ENCODE results near the gene C19orf25.
"Not testable (repeated sequence)": the region's sequence is repeated elsewhere in the genome, so short reads cannot be mapped to it uniquely, and the experiment has no call there.

C19orf25 gene

DNA sequence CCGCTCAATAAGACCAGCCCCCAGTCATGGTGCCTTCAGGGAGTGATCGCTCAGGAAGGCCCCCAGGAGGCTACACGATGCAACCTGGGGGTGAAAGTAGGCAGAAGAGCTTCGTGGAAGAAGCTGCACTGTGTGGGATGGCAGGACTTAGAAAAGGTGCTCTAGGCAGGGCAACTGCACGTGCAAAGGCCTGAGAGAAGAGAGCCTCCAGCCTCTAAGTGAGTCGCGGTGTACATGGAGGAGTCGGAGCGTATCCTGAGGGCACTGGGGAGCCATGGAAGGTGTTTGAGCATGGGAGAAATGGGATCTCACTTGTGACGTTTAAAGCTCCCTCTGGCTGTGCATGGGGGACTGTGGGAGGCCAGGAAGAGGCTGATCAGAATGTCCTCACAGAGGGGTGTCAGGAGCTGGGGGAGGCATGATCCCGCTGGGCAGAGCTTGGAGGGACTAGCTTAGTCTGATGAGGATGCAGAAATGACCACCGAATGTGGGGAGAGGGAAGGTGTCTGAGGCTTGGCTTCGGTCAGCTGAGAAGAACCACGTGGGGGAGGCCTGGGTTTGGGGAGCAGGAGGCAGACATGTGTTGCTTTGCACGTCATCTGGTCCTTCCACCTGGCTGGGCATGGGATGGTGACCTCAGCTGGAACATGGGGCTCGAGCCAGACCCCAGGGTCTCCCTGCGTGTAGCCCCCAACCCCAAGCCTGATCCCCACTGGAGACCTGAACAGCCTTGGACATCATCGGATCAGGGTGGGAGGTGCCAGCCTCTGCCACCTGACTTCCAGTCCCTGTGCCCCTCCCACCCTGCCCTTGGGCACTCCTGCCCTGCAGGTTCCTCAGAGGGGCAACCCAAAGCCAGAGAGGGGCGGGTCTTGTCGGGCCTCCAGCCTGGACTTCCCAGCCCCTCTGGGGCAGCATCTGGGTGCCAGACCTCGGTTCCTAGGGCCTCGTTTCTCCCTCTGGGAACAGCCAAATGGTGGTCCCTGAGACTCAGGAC lies 28.0 kb downstream of the C19orf25 start:
- no peak for DNase-seq (ENCODE audit: low spot score)
- Mint-ChIP-seq H3K27ac (no peak overlapping the region), H3K4me3 (no peak overlapping the region), H3K9me3 (no peaks in the 10 kb centered on the region), H3K4me1 (ENCODE audit: low read depth) (peaks cover 10% of the 10 kb centered on the region), H3K27me3 (ENCODE audit: low read depth) (peaks cover 64% of the 10 kb centered on the region), H3K36me3 (ENCODE audit: low read depth) (no peaks in the 10 kb centered on the region)

- DNase-seq (ENCODE audit: low spot score): no peak
- peak within 1 kb of the TSS; percentile 29 for H3K4me3 Mint-ChIP-seq
- no peaks in the 10 kb centered on the region for H3K36me3 Mint-ChIP-seq (ENCODE audit: low read depth)
- H3K9me3 Mint-ChIP-seq: no peaks in the 10 kb centered on the region
- peaks cover 4% of the 10 kb centered on the region for H3K4me1 Mint-ChIP-seq (ENCODE audit: low read depth)
- H3K27ac Mint-ChIP-seq: no peak within 1 kb of the TSS
- peaks cover 53% of the 10 kb centered on the region for H3K27me3 Mint-ChIP-seq (ENCODE audit: low read depth)
Measured at GRCh38 chr19:1449467-1450442, 29.3 kb downstream of the C19orf25 start, which contains the start of gene APC2. TSS of gene APC2 (plus strand) at chr19:1450121. CDS start at chr19:1453002, 2,881 bp downstream.

DNA sequence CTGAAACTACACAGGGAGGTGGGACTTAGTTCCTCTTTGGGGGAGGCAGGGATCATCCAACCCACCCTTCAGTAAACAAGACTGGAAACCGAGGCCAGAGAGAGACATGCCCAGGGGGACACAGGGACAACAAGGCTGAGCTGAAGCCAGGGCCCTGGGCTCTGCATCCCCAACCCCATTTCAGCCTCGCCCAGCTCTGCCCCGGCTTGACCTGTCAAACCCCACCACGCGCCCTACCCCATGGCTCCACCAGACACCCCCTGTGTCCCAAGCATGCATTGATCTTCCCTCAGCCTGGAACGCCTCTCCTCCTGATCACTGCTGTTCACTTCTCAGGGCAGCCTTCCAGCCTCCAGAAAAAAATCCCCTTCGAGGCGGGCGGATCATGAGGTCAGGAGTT lies 31.1 kb downstream of the C19orf25 start:
- H3K4me1 Mint-ChIP-seq (ENCODE audit: low read depth): peaks cover 4% of the 10 kb centered on the region
- no peak overlapping the region for H3K4me3 Mint-ChIP-seq
- DNase-seq (ENCODE audit: low spot score): no peak
- peaks cover 46% of the 10 kb centered on the region for H3K27me3 Mint-ChIP-seq (ENCODE audit: low read depth)
- no peaks in the 10 kb centered on the region for H3K36me3 Mint-ChIP-seq (ENCODE audit: low read depth)
- H3K9me3 Mint-ChIP-seq: no peaks in the 10 kb centered on the region
- H3K27ac Mint-ChIP-seq: no peak overlapping the region

DNA sequence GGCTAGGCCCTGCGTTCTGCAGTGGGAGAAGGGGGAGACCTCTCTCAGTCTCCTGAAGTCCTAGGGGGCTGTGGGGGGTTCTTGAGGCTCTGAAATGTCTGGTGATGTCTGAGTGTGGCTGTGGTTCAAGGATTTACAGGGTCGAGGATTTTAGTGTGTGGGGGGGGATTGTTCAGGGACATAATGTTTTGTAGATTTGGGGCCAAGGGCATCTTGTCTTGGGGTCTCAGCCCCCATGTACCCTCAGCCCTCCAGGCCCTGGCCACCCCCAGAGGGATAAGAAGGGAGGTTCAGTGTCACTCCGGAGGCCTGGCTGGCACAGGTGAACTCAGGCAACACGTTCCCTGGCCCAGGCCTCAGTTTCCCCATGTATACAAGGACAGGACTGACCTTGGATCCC lies 31.5 kb downstream of the C19orf25 start:
- Mint-ChIP-seq H3K36me3 (ENCODE audit: low read depth) (peaks cover 4% of the 10 kb centered on the region), H3K27me3 (ENCODE audit: low read depth) (peaks cover 44% of the 10 kb centered on the region), H3K9me3 (no peaks in the 10 kb centered on the region), H3K4me3 (no peak overlapping the region), H3K4me1 (ENCODE audit: low read depth) (peaks cover 4% of the 10 kb centered on the region), H3K27ac (no peak overlapping the region)
- DNase-seq (ENCODE audit: low spot score): no peak

DNA sequence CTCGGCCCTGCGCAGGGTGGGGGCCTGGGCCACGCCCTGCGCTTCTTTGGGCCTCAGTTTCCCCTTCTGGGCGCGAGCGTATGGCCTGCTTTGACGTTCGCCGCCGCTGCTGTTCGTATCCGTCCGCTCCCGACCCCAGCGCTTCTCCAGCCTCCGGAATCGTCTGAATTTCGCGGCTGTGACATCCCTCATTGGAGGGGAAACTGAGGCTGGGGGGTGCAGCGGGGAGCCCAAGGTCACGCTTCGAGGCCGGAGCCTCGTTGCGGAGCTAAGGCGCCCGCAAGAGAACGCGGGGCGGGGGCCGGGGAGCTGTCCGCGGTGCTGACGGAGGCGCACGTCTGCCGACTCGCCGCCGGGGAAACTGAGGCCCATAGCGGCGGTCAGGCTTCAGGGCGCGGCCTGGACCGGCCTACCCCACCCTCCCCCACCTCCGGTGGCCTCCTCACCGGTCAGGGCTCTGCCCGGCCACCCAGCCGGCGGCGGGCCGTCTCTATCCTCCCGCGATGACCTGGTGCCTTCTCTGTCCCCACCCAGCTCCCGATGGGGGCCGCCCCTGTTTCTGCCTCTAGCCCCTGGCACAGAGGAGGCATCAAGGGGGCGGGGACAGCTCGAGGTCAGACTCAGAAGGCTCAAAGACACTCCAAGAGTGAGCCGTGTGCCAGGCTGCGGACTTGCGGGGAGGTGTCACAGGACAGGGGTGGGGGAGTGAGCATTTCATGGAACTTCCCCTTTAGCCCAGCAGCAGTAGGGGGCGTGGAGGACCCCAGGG lies 32.1 kb downstream of the C19orf25 start:
- H3K36me3 Mint-ChIP-seq (ENCODE audit: low read depth): peaks cover 10% of the 10 kb centered on the region
- DNase-seq (ENCODE audit: low spot score): no peak
- H3K4me1 Mint-ChIP-seq (ENCODE audit: low read depth): peaks cover 4% of the 10 kb centered on the region
- H3K9me3 Mint-ChIP-seq: no peaks in the 10 kb centered on the region
- peaks cover 40% of the 10 kb centered on the region for H3K27me3 Mint-ChIP-seq (ENCODE audit: low read depth)
- no peak overlapping the region for H3K27ac Mint-ChIP-seq
- H3K4me3 Mint-ChIP-seq: no peak overlapping the region

- Mint-ChIP-seq H3K4me3 (no peak overlapping the region), H3K36me3 (ENCODE audit: low read depth) (peaks cover 17% of the 10 kb centered on the region), H3K9me3 (no peaks in the 10 kb centered on the region), H3K27ac (no peak overlapping the region), H3K4me1 (ENCODE audit: low read depth) (peaks cover 4% of the 10 kb centered on the region), H3K27me3 (ENCODE audit: low read depth) (peaks cover 33% of the 10 kb centered on the region)
- DNase-seq (ENCODE audit: low spot score): no peak
Measured at GRCh38 chr19:1445932-1446712, 32.9 kb downstream of the C19orf25 start.

DNA sequence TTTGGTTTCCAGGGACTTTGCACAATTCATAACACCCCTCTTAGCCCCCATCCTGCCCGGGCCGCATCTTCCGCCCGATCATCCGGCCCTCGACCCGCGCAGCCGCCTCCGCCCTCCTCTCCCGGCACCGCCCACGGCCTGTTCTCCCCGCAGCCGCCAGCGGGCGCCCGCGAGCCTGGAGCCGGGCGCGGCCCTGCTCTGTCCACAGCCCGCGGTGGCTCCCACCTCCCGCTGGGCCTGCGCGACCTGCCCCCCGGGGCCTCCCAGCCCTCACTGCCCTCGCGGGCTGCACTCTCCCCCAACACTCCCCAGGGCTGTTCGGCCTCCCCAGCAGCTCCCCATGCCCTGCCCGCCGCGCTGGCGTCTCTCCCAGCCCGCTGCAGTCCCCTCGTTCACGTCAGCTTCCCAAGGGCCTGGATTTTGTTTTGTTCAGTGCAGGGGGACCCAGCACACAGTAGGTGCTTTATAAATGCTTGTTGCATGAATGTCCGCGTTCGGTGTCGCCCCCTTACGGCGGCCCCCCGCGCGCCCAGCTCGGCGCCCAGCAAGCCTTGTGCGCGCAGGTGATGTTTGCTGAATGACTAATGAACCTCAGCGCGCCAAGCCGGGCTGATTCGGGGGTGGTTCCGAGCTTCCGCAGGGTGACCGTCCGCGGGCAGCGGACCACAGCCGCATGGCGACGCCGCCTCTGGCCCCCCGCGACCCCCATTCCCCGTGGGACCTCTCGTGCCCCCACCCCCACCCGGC lies 33.7 kb downstream of the C19orf25 start:
- H3K27ac Mint-ChIP-seq: no peak overlapping the region

DNA sequence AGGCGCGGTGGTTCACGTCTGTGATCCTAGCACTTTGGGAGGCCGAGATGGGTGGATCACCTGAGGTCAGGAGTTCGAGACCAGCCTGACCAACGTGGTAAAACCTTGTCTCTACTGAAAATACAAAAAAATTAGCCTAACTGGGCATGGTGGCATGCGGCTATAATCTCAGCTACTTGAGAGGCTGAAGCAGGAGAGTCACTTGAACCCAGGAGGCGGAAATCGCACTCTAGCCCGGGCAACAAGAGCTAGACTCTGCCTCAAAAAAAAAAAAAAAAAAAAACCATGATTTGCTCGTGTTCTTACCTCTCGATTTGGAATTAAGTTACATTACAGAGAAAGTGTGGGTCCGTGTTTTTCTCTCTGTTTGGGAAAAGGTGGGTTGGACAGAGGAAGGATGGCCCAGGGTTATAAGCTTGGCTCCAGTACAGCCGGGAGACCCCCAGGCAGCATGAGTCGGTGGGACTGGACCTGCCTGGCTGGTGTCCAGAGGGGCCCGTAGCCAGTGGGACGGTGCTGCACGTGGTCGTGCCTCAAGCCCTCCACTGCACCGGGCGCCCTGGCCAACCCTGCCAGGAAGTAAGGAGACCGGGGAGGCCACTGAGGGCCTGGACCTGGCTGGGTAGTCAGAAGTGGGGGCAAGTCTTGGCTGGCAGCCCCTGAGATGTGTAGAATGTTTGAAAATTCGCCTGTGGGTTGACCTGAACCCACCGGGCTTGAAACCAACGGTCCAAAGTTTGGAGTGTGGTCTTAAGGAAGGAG lies 37.2 kb downstream of the C19orf25 start:
- no peak for DNase-seq (ENCODE audit: low spot score)
- H3K4me1 Mint-ChIP-seq (ENCODE audit: low read depth): peaks cover 13% of the 10 kb centered on the region
- H3K4me3 Mint-ChIP-seq: peak overlapping the region; percentile 42
- H3K27me3 Mint-ChIP-seq (ENCODE audit: low read depth): peaks cover 3% of the 10 kb centered on the region
- no peak overlapping the region for H3K27ac Mint-ChIP-seq
- H3K9me3 Mint-ChIP-seq: no peaks in the 10 kb centered on the region
- H3K36me3 Mint-ChIP-seq (ENCODE audit: low read depth): peaks cover 41% of the 10 kb centered on the region

More for the DNA sequence above, 33.7 kb downstream of the C19orf25 start:
- Mint-ChIP-seq H3K4me1 (ENCODE audit: low read depth) (peaks cover 6% of the 10 kb centered on the region), H3K27me3 (ENCODE audit: low read depth) (peaks cover 25% of the 10 kb centered on the region), H3K4me3 (peak overlapping the region; percentile 67), H3K36me3 (ENCODE audit: low read depth) (peaks cover 24% of the 10 kb centered on the region), H3K9me3 (no peaks in the 10 kb centered on the region)
- DNase-seq (ENCODE audit: low spot score): peak; percentile 79

GRCh38 chr19:1441022-1441426 lies 38.0 kb downstream of the C19orf25 start:
- Mint-ChIP-seq H3K4me1 (ENCODE audit: low read depth) (peaks cover 13% of the 10 kb centered on the region), H3K9me3 (no peaks in the 10 kb centered on the region), H3K27ac (peak overlapping the region; percentile 19), H3K36me3 (ENCODE audit: low read depth) (peaks cover 41% of the 10 kb centered on the region), H3K27me3 (ENCODE audit: low read depth) (no peaks in the 10 kb centered on the region), H3K4me3 (peak overlapping the region; percentile 99)
- DNase-seq (ENCODE audit: low spot score): no peak

DNA sequence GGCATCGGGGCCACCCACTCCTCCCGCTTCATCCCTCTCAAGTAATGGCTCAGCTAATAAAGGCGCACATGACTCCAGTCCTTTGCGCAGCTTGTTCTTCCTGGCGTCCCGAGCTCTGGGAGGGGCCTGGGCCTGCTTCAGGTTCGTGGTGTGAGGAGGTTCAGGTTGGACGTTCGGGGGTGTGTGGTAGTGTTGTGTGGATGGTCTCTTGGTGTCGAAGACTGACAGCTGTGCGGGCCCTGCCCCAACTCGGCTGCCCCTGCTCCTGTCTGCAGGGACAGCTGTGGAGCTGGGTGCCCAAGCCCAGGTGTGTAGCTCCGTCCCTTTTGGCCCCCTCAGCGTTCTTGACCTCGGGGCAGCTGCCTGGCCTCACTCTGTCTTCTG lies 38.6 kb downstream of the C19orf25 start:
- peaks cover 44% of the 10 kb centered on the region for H3K36me3 Mint-ChIP-seq (ENCODE audit: low read depth)
- peaks cover 13% of the 10 kb centered on the region for H3K4me1 Mint-ChIP-seq (ENCODE audit: low read depth)
- no peaks in the 10 kb centered on the region for H3K9me3 Mint-ChIP-seq
- H3K27ac Mint-ChIP-seq: peak overlapping the region; percentile 31
- DNase-seq (ENCODE audit: low spot score): no peak
- peak overlapping the region; percentile 99 for H3K4me3 Mint-ChIP-seq
- H3K27me3 Mint-ChIP-seq (ENCODE audit: low read depth): no peaks in the 10 kb centered on the region

DNA sequence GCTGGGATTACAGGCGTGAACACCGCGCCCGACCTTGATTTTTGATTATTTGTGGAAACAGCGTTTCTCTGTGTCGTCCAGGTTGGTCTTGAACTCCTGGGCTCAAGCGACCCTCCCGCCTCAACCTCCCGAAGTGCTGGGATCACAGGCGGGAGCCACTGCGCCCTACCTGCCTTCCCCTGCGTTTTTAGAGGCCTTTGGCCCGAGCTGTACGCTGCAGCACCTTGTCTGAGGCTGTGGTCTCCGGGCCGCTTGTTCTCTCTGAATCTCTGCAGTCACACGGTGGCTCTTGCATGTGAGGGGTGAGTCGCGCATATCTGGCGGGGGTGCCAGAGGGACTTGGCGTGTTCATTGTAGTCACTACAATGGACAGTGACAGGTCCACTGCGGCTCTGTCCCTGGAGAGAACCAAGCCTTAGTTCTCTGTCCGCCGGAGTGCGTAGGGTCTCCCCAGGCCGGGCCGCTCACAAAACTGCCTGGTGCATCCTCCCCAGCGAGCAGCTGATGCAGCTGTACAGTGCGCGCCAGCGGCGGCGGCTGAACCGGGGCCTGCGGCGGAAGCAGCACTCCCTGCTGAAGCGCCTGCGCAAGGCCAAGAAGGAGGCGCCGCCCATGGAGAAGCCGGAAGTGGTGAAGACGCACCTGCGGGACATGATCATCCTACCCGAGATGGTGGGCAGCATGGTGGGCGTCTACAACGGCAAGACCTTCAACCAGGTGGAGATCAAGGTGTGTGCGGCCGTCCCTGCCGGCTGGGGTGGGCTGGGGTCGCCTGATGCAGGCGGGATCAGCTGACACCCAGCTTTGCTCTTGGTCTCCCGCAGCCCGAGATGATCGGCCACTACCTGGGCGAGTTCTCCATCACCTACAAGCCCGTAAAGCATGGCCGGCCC lies 39.2 kb downstream of the C19orf25 start:
- H3K4me1 Mint-ChIP-seq (ENCODE audit: low read depth): peaks cover 13% of the 10 kb centered on the region

More for the DNA sequence above, 39.2 kb downstream of the C19orf25 start:
- DNase-seq (ENCODE audit: low spot score); H3K9me3 Mint-ChIP-seq; H3K27me3 Mint-ChIP-seq (ENCODE audit: low read depth): not testable (repeated sequence)
- H3K27ac Mint-ChIP-seq: peak overlapping the region; percentile 84
- H3K36me3 Mint-ChIP-seq (ENCODE audit: low read depth): peaks cover 45% of the 10 kb centered on the region
- H3K4me3 Mint-ChIP-seq: peak overlapping the region; percentile 99

Measured in T-helper 2 cell treated with Interferon-gamma antibody and Interleukin-4, amounts not matched to agents 5 μg/mL and 100 μg/mL, for 36 hours (primary cell).